Measurements from ENCODE around the gene IFT80.

GRCh38 chr3:160399125-160400029, at the start of gene IFT80, which contains the start of gene SMC4:
- no peak for TF ChIP-seq CTCF (conservative IDR thresholded peaks at IDR 0.05; ENCODE audit: low read depth, low read length)
- no peak for TF ChIP-seq EZH2 (IDR thresholded peaks at IDR 0.05; ENCODE audit: borderline replicate concordance, low read depth, low read length, poor library complexity, severe bottlenecking)

Data from A673 (cell line).